KOPT-K1 (cell line): ENCODE results near the gene PARD3.
"Not testable (repeated sequence)": the region's sequence is repeated elsewhere in the genome, so short reads cannot be mapped to it uniquely, and the experiment has no call there.

Experiments used
- H3K27ac ChIP-seq: fragments of 200-600 bp; sonication (generic); 2 replicates; pipeline ENCODE4 v1.5.1; 2016; ENCODE audit warnings: antibody characterized with exemption, mild to moderate bottlenecking, low read depth, low read length; ENCODE audit not compliant: poor library complexity, severe bottlenecking
- H3K36me3 ChIP-seq: fragments of 200-600 bp; sonication (generic); 2 replicates; pipeline ENCODE4 v1.5.1; 2017; ENCODE audit warnings: antibody characterized with exemption, mild to moderate bottlenecking, low read length, moderate library complexity; ENCODE audit not compliant: insufficient read depth
- H3K9me3 ChIP-seq: fragments of 200-600 bp; sonication (generic); 2 replicates; pipeline ENCODE4 v1.5.1; 2017; ENCODE audit warnings: antibody characterized with exemption, low read length, mild to moderate bottlenecking; ENCODE audit not compliant: insufficient read depth, poor library complexity, severe bottlenecking

PARD3 gene

GRCh38 chr10:34437906-34438305 is 377.2 kb downstream of the PARD3 start:
- no peaks in the 10 kb centered on the region for H3K36me3 ChIP-seq
- no peaks in the 10 kb centered on the region for H3K9me3 ChIP-seq
- H3K27ac ChIP-seq: no peak overlapping the region

GRCh38 chr10:34434119-34434594 is 380.9 kb downstream of the PARD3 start:
- H3K9me3 ChIP-seq: no peaks in the 10 kb centered on the region
- no peak overlapping the region for H3K27ac ChIP-seq
- no peaks in the 10 kb centered on the region for H3K36me3 ChIP-seq

- Histone ChIP-seq H3K9me3 (no peaks in the 10 kb centered on the region), H3K36me3 (no peaks in the 10 kb centered on the region), H3K27ac (no peak overlapping the region)
These were observed 381.6 kb downstream of the PARD3 start for GRCh38 chr10:34433241-34434076.

- no peaks in the 10 kb centered on the region for H3K36me3 ChIP-seq
- H3K9me3 ChIP-seq: no peaks in the 10 kb centered on the region
- no peak overlapping the region for H3K27ac ChIP-seq
These were observed 382.5 kb downstream of the PARD3 start for GRCh38 chr10:34432589-34432988.

- H3K27ac ChIP-seq: no peak overlapping the region
- H3K9me3 ChIP-seq: no peaks in the 10 kb centered on the region
- no peaks in the 10 kb centered on the region for H3K36me3 ChIP-seq
These were observed 384.4 kb downstream of the PARD3 start for GRCh38 chr10:34430685-34431084.

GRCh38 chr10:34428501-34428900 is 386.6 kb downstream of the PARD3 start:
- Histone ChIP-seq H3K27ac (no peak overlapping the region), H3K36me3 (no peaks in the 10 kb centered on the region), H3K9me3 (no peaks in the 10 kb centered on the region)

GRCh38 chr10:34427911-34428216 is 387.2 kb downstream of the PARD3 start:
- Histone ChIP-seq H3K36me3 (no peaks in the 10 kb centered on the region), H3K27ac (no peak overlapping the region), H3K9me3 (no peaks in the 10 kb centered on the region)

- not testable (repeated sequence) for H3K9me3 ChIP-seq, H3K36me3 ChIP-seq, H3K27ac ChIP-seq
These were observed 387.8 kb downstream of the PARD3 start for GRCh38 chr10:34427158-34427910.

GRCh38 chr10:34426538-34427157 is 388.4 kb downstream of the PARD3 start:
- not testable (repeated sequence) for H3K27ac ChIP-seq, H3K36me3 ChIP-seq, H3K9me3 ChIP-seq

- no peaks in the 10 kb centered on the region for H3K36me3 ChIP-seq
- H3K27ac ChIP-seq: no peak overlapping the region
These were observed 389.1 kb downstream of the PARD3 start for GRCh38 chr10:34426041-34426440.

GRCh38 chr10:34423673-34424625 is 391.1 kb downstream of the PARD3 start:
- no peaks in the 10 kb centered on the region for H3K36me3 ChIP-seq
- no peaks in the 10 kb centered on the region for H3K9me3 ChIP-seq
- H3K27ac ChIP-seq: no peak overlapping the region

More at GRCh38 chr10:34426041-34426440, 389.1 kb downstream of the PARD3 start:
- no peaks in the 10 kb centered on the region for H3K9me3 ChIP-seq

GRCh38 chr10:34420795-34421194 is 394.3 kb downstream of the PARD3 start:
- Histone ChIP-seq H3K27ac (no peak overlapping the region), H3K36me3 (no peaks in the 10 kb centered on the region), H3K9me3 (no peaks in the 10 kb centered on the region)

- Histone ChIP-seq H3K36me3 (no peaks in the 10 kb centered on the region), H3K27ac (no peak overlapping the region), H3K9me3 (no peaks in the 10 kb centered on the region)
These were observed 394.8 kb downstream of the PARD3 start for GRCh38 chr10:34420273-34420672.

GRCh38 chr10:34415039-34415438 is 400.1 kb downstream of the PARD3 start:
- no peak overlapping the region for H3K27ac ChIP-seq
- H3K36me3 ChIP-seq: no peaks in the 10 kb centered on the region

More at GRCh38 chr10:34415039-34415438, 400.1 kb downstream of the PARD3 start:
- no peaks in the 10 kb centered on the region for H3K9me3 ChIP-seq
